Glutamatergic neuron (in vitro differentiated cells): ENCODE results near the gene HES7. TPM values are rescaled to one million over a fixed set of nuclear protein-coding genes. Genes with fewer than 3 reads are reported as not detected.

Source experiments
- DNase-seq: peaks from one replicate; pipeline ENCODE4 v3.0.0; 2022
- H3K27ac Mint-ChIP-seq: one replicate; pipeline ENCODE4 v1.8.0; 2020; ENCODE audit warnings: mild to moderate bottlenecking, mixed read lengths, inconsistent platforms; ENCODE audit not compliant: unreplicated experiment
- H3K27me3 Mint-ChIP-seq: one replicate; pipeline ENCODE4 v1.8.0; 2020; ENCODE audit warnings: mild to moderate bottlenecking, moderate library complexity, mixed read lengths, inconsistent platforms; ENCODE audit not compliant: unreplicated experiment
- H3K36me3 Mint-ChIP-seq: one replicate; pipeline ENCODE4 v1.8.0; 2020; ENCODE audit warnings: mild to moderate bottlenecking, mixed read lengths, inconsistent platforms; ENCODE audit not compliant: unreplicated experiment
- H3K4me1 Mint-ChIP-seq: one replicate; pipeline ENCODE4 v1.8.0; 2020; ENCODE audit warnings: mild to moderate bottlenecking, low read depth, mixed read lengths, inconsistent platforms; ENCODE audit not compliant: unreplicated experiment
- H3K4me3 Mint-ChIP-seq: one replicate; pipeline ENCODE4 v1.8.0; 2020; ENCODE audit warnings: mild to moderate bottlenecking, mixed read lengths, inconsistent platforms; ENCODE audit not compliant: unreplicated experiment
- H3K9me3 Mint-ChIP-seq: one replicate; pipeline ENCODE4 v1.8.0; 2020; ENCODE audit warnings: mild to moderate bottlenecking, moderate library complexity, mixed read lengths, inconsistent platforms; ENCODE audit not compliant: unreplicated experiment
- total RNA-seq: library from RNA; stranded (reverse); fragmentation: NEBNext Ultra II Directional; extraction: Animal tissue kit (Norgen Biotek cat#: 25700); gene quantifications from one replicate; pipeline ENCODE4 v1.2.1, GENCODE V29; 2021; ENCODE audit not compliant: unreplicated experiment
- TF ChIP-seq, protein P1 (sequence below): fragments of 200-600 bp; sonication (generic); IDR thresholded peaks from one replicate; pipeline ENCODE4 v1.5.0; 2021; ENCODE audit not compliant: partially characterized antibody, unreplicated experiment

HES7 gene
- total RNA-seq, 1 donor from 2014 or later, result 2.2 TPM

GRCh38 chr17:8103549-8103948, 20.4 kb downstream of the HES7 start:
- Mint-ChIP-seq H3K9me3 (peaks cover 3% of the 10 kb centered on the region), H3K4me3 (no peak overlapping the region), H3K36me3 (no peaks in the 10 kb centered on the region), H3K27me3 (peaks cover 10% of the 10 kb centered on the region), H3K4me1 (no peaks in the 10 kb centered on the region), H3K27ac (no peak overlapping the region)
- DNase-seq, result no peak
- TF ChIP-seq, protein P1, sequence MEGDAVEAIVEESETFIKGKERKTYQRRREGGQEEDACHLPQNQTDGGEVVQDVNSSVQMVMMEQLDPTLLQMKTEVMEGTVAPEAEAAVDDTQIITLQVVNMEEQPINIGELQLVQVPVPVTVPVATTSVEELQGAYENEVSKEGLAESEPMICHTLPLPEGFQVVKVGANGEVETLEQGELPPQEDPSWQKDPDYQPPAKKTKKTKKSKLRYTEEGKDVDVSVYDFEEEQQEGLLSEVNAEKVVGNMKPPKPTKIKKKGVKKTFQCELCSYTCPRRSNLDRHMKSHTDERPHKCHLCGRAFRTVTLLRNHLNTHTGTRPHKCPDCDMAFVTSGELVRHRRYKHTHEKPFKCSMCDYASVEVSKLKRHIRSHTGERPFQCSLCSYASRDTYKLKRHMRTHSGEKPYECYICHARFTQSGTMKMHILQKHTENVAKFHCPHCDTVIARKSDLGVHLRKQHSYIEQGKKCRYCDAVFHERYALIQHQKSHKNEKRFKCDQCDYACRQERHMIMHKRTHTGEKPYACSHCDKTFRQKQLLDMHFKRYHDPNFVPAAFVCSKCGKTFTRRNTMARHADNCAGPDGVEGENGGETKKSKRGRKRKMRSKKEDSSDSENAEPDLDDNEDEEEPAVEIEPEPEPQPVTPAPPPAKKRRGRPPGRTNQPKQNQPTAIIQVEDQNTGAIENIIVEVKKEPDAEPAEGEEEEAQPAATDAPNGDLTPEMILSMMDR, result no peak

- no peak overlapping the region for H3K4me3 Mint-ChIP-seq
- no peaks in the 10 kb centered on the region for H3K4me1 Mint-ChIP-seq
- no peaks in the 10 kb centered on the region for H3K36me3 Mint-ChIP-seq
- TF ChIP-seq, protein P1, result no peak
- peaks cover 13% of the 10 kb centered on the region for H3K27me3 Mint-ChIP-seq
- H3K9me3 Mint-ChIP-seq, result peaks cover 6% of the 10 kb centered on the region
- DNase-seq, result no peak
- no peak overlapping the region for H3K27ac Mint-ChIP-seq
Measured at GRCh38 chr17:8101721-8102120, 22.2 kb downstream of the HES7 start.

DNA sequence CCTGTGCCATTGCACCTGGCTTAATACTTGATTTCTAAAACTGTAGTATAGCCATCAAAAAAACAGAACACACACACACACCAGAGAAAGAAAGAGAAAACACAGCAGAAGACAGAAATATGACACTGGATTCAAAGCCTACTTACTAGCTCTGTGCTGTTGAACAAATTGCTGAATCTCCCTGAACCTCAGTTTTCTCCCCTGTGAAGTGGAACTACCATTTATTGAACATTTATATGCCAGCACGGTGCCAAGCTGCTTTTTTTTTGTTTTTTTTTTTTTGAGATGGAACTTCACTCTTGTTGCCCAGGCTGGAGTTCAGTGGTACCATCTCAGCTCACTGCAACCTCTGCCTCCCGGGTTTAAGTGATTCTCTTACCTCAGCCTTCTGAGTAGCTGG, 23.1 kb downstream of the HES7 start:
- Mint-ChIP-seq H3K4me1 (no peaks in the 10 kb centered on the region), H3K9me3 (peaks cover 7% of the 10 kb centered on the region), H3K27me3 (peaks cover 10% of the 10 kb centered on the region), H3K4me3 (no peak overlapping the region), H3K36me3 (no peaks in the 10 kb centered on the region), H3K27ac (no peak overlapping the region)
- DNase-seq, result no peak
- TF ChIP-seq, protein P1, result no peak

GRCh38 chr17:8100111-8100510, 23.8 kb downstream of the HES7 start:
- TF ChIP-seq, protein P1, result no peak
- Mint-ChIP-seq H3K4me3 (no peak overlapping the region), H3K9me3 (peaks cover 6% of the 10 kb centered on the region), H3K27me3 (peaks cover 7% of the 10 kb centered on the region), H3K36me3 (no peaks in the 10 kb centered on the region), H3K27ac (no peak overlapping the region), H3K4me1 (no peaks in the 10 kb centered on the region)
- DNase-seq, result no peak

- no peak for DNase-seq
- Mint-ChIP-seq H3K27ac (no peak overlapping the region), H3K4me1 (no peaks in the 10 kb centered on the region), H3K9me3 (peaks cover 6% of the 10 kb centered on the region), H3K27me3 (peaks cover 8% of the 10 kb centered on the region), H3K36me3 (no peaks in the 10 kb centered on the region), H3K4me3 (no peak overlapping the region)
- TF ChIP-seq, protein P1, result no peak
Measured at GRCh38 chr17:8096541-8096940, 27.4 kb downstream of the HES7 start.
